IMR-90 (cell line): ENCODE measurements around the gene MCTP1.

Source experiments
- CEBPB ChIP-seq: IDR thresholded peaks from 2 replicates; pipeline ENCODE4 v1.6.1; 2012; ENCODE audit warnings: low read depth, low read length, improper control_type of control experiment
- FOS ChIP-seq: fragments of 150-350 bp; IDR thresholded peaks from 2 replicates; pipeline ENCODE4 v1.6.1; 2016; ENCODE audit warnings: low read depth, low read length
- MAFK ChIP-seq: IDR thresholded peaks from 2 replicates; pipeline ENCODE4 v1.6.1; 2012; ENCODE audit warnings: low read depth, low read length, improper control_type of control experiment
- MAZ ChIP-seq: IDR thresholded peaks from 2 replicates; pipeline ENCODE4 v1.6.1; 2012; ENCODE audit warnings: low read depth, mild to moderate bottlenecking, low read length, improper control_type of control experiment, moderate library complexity, borderline replicate concordance
- POLR2A ChIP-seq: IDR thresholded peaks from 2 replicates; pipeline ENCODE4 v1.6.1; 2012; ENCODE audit warnings: mild to moderate bottlenecking, low read depth, low read length
- RAD21 ChIP-seq: IDR thresholded peaks from 2 replicates; pipeline ENCODE4 v1.6.1; 2012; ENCODE audit warnings: low read length, improper control_type of control experiment
- RFX5 ChIP-seq: IDR thresholded peaks from 2 replicates; pipeline ENCODE4 v1.8.0; 2012; ENCODE audit warnings: low read depth, mild to moderate bottlenecking, low read length, moderate library complexity
- USF2 ChIP-seq: fragments of 150-350 bp; IDR thresholded peaks from 2 replicates; pipeline ENCODE4 v1.6.1; 2017; ENCODE audit warnings: mild to moderate bottlenecking, antibody characterized with exemption, low read length, low read depth
- TF ChIP-seq, protein P1 (sequence below): conservative IDR thresholded peaks from 2 replicates; pipeline ENCODE4 v1.5.1; 2012; ENCODE audit warnings: mild to moderate bottlenecking, low read depth, low read length, improper control_type of control experiment

DNA sequence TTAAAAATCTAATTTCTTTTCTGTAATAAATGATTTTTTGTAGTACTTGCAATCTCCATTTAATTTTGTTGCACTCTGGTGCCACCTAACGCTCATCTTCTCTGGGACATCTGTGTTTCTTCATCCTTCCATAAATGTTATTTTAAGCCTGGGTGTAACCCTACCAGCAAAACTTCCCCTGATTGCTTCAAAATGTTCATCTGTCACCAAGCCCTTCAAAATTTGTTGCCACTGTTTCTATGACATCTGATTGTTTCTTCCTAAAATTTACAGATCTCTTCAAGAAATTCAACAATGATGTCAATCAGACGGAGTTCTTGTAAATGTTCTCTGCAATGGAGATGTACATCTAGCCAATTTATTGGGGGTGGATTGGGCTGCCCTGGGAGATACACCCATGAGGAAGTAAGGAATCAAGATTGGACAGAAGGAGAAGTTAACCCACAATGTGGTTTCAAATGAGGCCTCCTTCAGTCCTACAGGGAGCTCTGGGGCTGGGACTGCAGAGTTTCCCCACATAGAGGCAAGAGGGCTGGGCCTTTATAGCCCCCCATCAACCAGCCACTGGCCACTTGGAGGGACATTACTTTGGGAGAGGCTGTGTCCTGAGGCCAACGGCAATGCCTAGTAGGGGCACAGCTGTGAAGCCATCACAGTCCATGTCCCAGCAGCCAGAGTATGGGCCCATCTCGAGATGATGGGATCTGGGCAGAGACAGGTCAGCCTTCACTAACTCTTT, 23.3 kb downstream of the MCTP1 start:
- TF ChIP-seq, protein P1, sequence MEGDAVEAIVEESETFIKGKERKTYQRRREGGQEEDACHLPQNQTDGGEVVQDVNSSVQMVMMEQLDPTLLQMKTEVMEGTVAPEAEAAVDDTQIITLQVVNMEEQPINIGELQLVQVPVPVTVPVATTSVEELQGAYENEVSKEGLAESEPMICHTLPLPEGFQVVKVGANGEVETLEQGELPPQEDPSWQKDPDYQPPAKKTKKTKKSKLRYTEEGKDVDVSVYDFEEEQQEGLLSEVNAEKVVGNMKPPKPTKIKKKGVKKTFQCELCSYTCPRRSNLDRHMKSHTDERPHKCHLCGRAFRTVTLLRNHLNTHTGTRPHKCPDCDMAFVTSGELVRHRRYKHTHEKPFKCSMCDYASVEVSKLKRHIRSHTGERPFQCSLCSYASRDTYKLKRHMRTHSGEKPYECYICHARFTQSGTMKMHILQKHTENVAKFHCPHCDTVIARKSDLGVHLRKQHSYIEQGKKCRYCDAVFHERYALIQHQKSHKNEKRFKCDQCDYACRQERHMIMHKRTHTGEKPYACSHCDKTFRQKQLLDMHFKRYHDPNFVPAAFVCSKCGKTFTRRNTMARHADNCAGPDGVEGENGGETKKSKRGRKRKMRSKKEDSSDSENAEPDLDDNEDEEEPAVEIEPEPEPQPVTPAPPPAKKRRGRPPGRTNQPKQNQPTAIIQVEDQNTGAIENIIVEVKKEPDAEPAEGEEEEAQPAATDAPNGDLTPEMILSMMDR = peak; percentile 64
- TF ChIP-seq USF2 (no peak), MAZ (no peak), RFX5 (no peak), POLR2A (no peak), CEBPB (no peak), FOS (no peak), RAD21 (peak; percentile 50), MAFK (no peak)
